GM23338 (cell line): ENCODE measurements around the gene FATE1. TPM values are rescaled to one million over a fixed set of nuclear protein-coding genes. Genes with fewer than 3 reads are reported as not detected.

Experiments
- ATAC-seq: fragments of 200-7000 bp; cut with Tn5 transposase; 3 replicates; pipeline ENCODE4 v1.9.1; 2020
- DNase-seq: peaks from one replicate; pipeline ENCODE4 v3.0.0-alpha.2; 2015; ENCODE audit warnings: low spot score
- H2AFZ ChIP-seq: fragments of 200-600 bp; sonication (generic); 2 replicates; pipeline ENCODE4 v1.8.0; 2016; ENCODE audit warnings: antibody characterized with exemption, mild to moderate bottlenecking, moderate library complexity
- H3F3A ChIP-seq: fragments of 200-600 bp; sonication (generic); replicated peaks from 2 replicates; pipeline ENCODE4 v1.8.0; 2017; ENCODE audit warnings: antibody characterized with exemption, mixed run types, low read depth
- H3K27ac ChIP-seq: fragments of 200-600 bp; sonication (generic); 2 replicates; pipeline ENCODE4 v1.6.1; 2016; ENCODE audit warnings: low read depth
- H3K27me3 ChIP-seq: fragments of 200-600 bp; sonication (generic); 2 replicates; pipeline ENCODE4 v1.8.0; 2016; ENCODE audit warnings: mild to moderate bottlenecking, mixed run types, moderate library complexity; ENCODE audit not compliant: insufficient read depth
- H3K36me3 ChIP-seq: fragments of 200-600 bp; sonication (generic); 2 replicates; pipeline ENCODE4 v1.8.0; 2016; ENCODE audit warnings: mild to moderate bottlenecking; ENCODE audit not compliant: insufficient read depth
- H3K4me1 ChIP-seq: fragments of 200-600 bp; sonication (generic); 2 replicates; pipeline ENCODE4 v1.8.0; 2016; ENCODE audit warnings: mild to moderate bottlenecking, moderate library complexity; ENCODE audit not compliant: insufficient read depth
- H3K4me2 ChIP-seq: fragments of 200-600 bp; sonication (generic); 2 replicates; pipeline ENCODE4 v1.7.1; 2017; ENCODE audit warnings: mixed run types
- H3K4me3 ChIP-seq: fragments of 200-600 bp; sonication (generic); 2 replicates; pipeline ENCODE4 v1.6.1; 2016; ENCODE audit warnings: mixed run types
- H3K79me2 ChIP-seq: fragments of 200-600 bp; sonication (generic); replicated peaks from 2 replicates; pipeline ENCODE4 v1.8.0; 2017; ENCODE audit warnings: mild to moderate bottlenecking; ENCODE audit not compliant: insufficient read depth
- H3K9me2 ChIP-seq: fragments of 200-600 bp; sonication (generic); 2 replicates; pipeline ENCODE4 v1.8.0; 2017; ENCODE audit not compliant: insufficient read depth
- H4K20me1 ChIP-seq: fragments of 200-600 bp; sonication (generic); replicated peaks from 2 replicates; pipeline ENCODE4 v1.8.0; 2017; ENCODE audit warnings: mild to moderate bottlenecking; ENCODE audit not compliant: insufficient read depth
- H3K27ac Mint-ChIP-seq: 2 replicates; pipeline ENCODE4 v1.8.0; 2020; ENCODE audit warnings: inconsistent platforms, mild to moderate bottlenecking, moderate library complexity, mixed read lengths
- H3K27me3 Mint-ChIP-seq: 3 replicates; pipeline ENCODE4 v1.8.0; 2022; ENCODE audit warnings: low read depth, mild to moderate bottlenecking, moderate library complexity, mixed read lengths, inconsistent platforms; ENCODE audit not compliant: insufficient read depth, poor library complexity
- H3K36me3 Mint-ChIP-seq: 3 replicates; pipeline ENCODE4 v1.8.0; 2021; ENCODE audit warnings: low read depth, mild to moderate bottlenecking, inconsistent platforms, moderate library complexity, mixed read lengths
- H3K4me1 Mint-ChIP-seq: 3 replicates; pipeline ENCODE4 v1.8.0; 2020; ENCODE audit warnings: mild to moderate bottlenecking, inconsistent platforms, mixed read lengths
- H3K4me3 Mint-ChIP-seq: 3 replicates; pipeline ENCODE4 v1.8.0; 2021; ENCODE audit warnings: moderate library complexity, mild to moderate bottlenecking, inconsistent platforms, mixed read lengths
- H3K9me3 Mint-ChIP-seq: 3 replicates; pipeline ENCODE4 v1.8.0; 2020; ENCODE audit warnings: moderate library complexity, mild to moderate bottlenecking, inconsistent platforms, mixed read lengths
- EZH2 ChIP-seq: fragments of 200-600 bp; sonication (generic); IDR thresholded peaks from one replicate; pipeline ENCODE4 v1.8.0; 2017; ENCODE audit warnings: antibody characterized with exemption, mild to moderate bottlenecking, low read depth; ENCODE audit not compliant: unreplicated experiment
- EZH2phosphoT487 ChIP-seq: fragments of 200-600 bp; sonication (generic); IDR thresholded peaks from one replicate; pipeline ENCODE4 v1.8.1; 2018; ENCODE audit warnings: antibody characterized with exemption; ENCODE audit not compliant: unreplicated experiment
- NANOG ChIP-seq: IDR thresholded peaks from 2 replicates; pipeline ENCODE4 v1.6.1; 2016; ENCODE audit warnings: antibody characterized with exemption, borderline replicate concordance
- polyA plus RNA-seq: library from polyadenylated mRNA; unstranded; fragments of >200 nt; fragmentation: Nextera tagmentation; extraction: Ambion mirVana; gene quantifications from 2 replicates; pipeline ENCODE4 v1.2.1, GENCODE V29; 2016
- total RNA-seq: library from RNA; depleted of rRNA; stranded (reverse); fragments of >200 nt; shearing (Covaris generic); gene quantifications from 2 replicates; pipeline ENCODE4 v1.2.3, GENCODE V29; 2014
- TF ChIP-seq, protein P1 (sequence below), 2 experiments: fragments of 200-600 bp in 1 of 2; sonication (generic) in 1 of 2; conservative IDR thresholded peaks; 2 replicates each; pipeline versions ENCODE4 v1.5.1 to v1.6.1; 2016 to 2017; ENCODE audit warnings: antibody characterized with exemption in 2 of 2, low read depth in 2 of 2, mild to moderate bottlenecking in 2 of 2, moderate library complexity in 1 of 2
- TF ChIP-seq, protein P2 (sequence below): IDR thresholded peaks from one replicate; pipeline ENCODE4 v1.6.1; 2018; ENCODE audit warnings: antibody characterized with exemption; ENCODE audit not compliant: unreplicated experiment
- TF ChIP-seq, protein P3 (sequence below): fragments of 250-450 bp; sonication (Bioruptor Pico); IDR thresholded peaks from 2 replicates; pipeline ENCODE4 v1.5.0; 2020; ENCODE audit warnings: mild to moderate bottlenecking, moderate library complexity

The FATE1 gene
- total and polyA plus RNA-seq, 2 experiments from 2014 or later = 0.31 TPM; not detected in 1

DNA sequence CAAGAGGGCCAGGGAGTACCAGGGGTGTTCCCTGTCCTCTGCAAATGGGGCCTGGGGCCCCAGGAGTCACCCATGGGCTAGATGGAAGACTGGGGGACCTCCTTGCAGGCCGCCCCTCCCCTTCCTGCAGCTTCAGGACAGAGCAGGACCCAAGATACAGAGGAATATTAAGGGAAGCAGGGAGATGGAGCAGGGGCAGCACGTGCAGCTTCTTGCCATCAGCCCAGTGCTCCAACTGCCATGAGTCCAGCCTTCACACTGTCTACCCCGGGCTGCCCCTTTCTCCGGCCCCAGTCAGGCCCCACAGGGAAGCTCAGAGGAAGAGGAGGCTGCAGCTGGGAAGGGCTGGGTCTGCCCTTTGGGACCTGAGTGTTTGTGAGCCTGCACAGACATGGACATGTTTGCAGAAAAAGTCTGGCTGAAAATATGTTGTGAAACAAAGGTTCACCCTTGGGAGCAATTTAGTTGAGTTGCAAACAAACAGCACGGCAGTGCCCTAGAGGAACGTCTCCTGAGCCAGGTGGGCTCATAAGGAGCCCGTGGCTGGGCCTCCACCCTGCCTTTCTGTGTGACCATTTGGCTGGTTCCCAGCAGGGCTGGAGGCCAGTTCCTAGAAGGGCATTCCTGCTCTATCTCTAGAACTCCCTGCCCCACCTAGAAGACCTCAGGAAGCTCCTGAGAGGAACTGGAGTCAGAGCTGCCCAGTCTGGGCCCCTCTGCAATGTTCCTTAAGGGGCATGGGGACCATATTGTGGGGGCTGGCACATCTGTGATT, 8.9 kb downstream of the FATE1 start:
- no peaks in the 10 kb centered on the region for H3K79me2 ChIP-seq
- no peaks in the 10 kb centered on the region for H3F3A ChIP-seq
- peaks cover 2% of the 10 kb centered on the region for H3K27me3 Mint-ChIP-seq
- ATAC-seq = no peak
- H3K27ac Mint-ChIP-seq = no peak overlapping the region
- H2AFZ ChIP-seq = no peak overlapping the region
- H3K4me3 Mint-ChIP-seq = no peak overlapping the region
- no peaks in the 10 kb centered on the region for H4K20me1 ChIP-seq
- no peak for DNase-seq
- H3K9me3 Mint-ChIP-seq = no peaks in the 10 kb centered on the region; the same call in 2 of the 3 replicates
- H3K27me3 ChIP-seq = no peaks in the 10 kb centered on the region
- no peaks in the 10 kb centered on the region for H3K36me3 ChIP-seq
- H3K36me3 Mint-ChIP-seq = no peaks in the 10 kb centered on the region
- H3K4me1 ChIP-seq = no peaks in the 10 kb centered on the region
- H3K27ac ChIP-seq = no peak overlapping the region
- H3K4me3 ChIP-seq = no peak overlapping the region
- H3K4me2 ChIP-seq = no peak overlapping the region
- peaks cover 7% of the 10 kb centered on the region; the same call in 2 of the 3 replicates for H3K4me1 Mint-ChIP-seq
- TF ChIP-seq, protein P1, sequence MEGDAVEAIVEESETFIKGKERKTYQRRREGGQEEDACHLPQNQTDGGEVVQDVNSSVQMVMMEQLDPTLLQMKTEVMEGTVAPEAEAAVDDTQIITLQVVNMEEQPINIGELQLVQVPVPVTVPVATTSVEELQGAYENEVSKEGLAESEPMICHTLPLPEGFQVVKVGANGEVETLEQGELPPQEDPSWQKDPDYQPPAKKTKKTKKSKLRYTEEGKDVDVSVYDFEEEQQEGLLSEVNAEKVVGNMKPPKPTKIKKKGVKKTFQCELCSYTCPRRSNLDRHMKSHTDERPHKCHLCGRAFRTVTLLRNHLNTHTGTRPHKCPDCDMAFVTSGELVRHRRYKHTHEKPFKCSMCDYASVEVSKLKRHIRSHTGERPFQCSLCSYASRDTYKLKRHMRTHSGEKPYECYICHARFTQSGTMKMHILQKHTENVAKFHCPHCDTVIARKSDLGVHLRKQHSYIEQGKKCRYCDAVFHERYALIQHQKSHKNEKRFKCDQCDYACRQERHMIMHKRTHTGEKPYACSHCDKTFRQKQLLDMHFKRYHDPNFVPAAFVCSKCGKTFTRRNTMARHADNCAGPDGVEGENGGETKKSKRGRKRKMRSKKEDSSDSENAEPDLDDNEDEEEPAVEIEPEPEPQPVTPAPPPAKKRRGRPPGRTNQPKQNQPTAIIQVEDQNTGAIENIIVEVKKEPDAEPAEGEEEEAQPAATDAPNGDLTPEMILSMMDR (conservative IDR thresholded peaks at IDR 0.05; ENCODE audit: low read depth in 2 of 2) = no peak
- TF ChIP-seq, protein P2, sequence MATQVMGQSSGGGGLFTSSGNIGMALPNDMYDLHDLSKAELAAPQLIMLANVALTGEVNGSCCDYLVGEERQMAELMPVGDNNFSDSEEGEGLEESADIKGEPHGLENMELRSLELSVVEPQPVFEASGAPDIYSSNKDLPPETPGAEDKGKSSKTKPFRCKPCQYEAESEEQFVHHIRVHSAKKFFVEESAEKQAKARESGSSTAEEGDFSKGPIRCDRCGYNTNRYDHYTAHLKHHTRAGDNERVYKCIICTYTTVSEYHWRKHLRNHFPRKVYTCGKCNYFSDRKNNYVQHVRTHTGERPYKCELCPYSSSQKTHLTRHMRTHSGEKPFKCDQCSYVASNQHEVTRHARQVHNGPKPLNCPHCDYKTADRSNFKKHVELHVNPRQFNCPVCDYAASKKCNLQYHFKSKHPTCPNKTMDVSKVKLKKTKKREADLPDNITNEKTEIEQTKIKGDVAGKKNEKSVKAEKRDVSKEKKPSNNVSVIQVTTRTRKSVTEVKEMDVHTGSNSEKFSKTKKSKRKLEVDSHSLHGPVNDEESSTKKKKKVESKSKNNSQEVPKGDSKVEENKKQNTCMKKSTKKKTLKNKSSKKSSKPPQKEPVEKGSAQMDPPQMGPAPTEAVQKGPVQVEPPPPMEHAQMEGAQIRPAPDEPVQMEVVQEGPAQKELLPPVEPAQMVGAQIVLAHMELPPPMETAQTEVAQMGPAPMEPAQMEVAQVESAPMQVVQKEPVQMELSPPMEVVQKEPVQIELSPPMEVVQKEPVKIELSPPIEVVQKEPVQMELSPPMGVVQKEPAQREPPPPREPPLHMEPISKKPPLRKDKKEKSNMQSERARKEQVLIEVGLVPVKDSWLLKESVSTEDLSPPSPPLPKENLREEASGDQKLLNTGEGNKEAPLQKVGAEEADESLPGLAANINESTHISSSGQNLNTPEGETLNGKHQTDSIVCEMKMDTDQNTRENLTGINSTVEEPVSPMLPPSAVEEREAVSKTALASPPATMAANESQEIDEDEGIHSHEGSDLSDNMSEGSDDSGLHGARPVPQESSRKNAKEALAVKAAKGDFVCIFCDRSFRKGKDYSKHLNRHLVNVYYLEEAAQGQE = no peak
- TF ChIP-seq, protein P3, sequence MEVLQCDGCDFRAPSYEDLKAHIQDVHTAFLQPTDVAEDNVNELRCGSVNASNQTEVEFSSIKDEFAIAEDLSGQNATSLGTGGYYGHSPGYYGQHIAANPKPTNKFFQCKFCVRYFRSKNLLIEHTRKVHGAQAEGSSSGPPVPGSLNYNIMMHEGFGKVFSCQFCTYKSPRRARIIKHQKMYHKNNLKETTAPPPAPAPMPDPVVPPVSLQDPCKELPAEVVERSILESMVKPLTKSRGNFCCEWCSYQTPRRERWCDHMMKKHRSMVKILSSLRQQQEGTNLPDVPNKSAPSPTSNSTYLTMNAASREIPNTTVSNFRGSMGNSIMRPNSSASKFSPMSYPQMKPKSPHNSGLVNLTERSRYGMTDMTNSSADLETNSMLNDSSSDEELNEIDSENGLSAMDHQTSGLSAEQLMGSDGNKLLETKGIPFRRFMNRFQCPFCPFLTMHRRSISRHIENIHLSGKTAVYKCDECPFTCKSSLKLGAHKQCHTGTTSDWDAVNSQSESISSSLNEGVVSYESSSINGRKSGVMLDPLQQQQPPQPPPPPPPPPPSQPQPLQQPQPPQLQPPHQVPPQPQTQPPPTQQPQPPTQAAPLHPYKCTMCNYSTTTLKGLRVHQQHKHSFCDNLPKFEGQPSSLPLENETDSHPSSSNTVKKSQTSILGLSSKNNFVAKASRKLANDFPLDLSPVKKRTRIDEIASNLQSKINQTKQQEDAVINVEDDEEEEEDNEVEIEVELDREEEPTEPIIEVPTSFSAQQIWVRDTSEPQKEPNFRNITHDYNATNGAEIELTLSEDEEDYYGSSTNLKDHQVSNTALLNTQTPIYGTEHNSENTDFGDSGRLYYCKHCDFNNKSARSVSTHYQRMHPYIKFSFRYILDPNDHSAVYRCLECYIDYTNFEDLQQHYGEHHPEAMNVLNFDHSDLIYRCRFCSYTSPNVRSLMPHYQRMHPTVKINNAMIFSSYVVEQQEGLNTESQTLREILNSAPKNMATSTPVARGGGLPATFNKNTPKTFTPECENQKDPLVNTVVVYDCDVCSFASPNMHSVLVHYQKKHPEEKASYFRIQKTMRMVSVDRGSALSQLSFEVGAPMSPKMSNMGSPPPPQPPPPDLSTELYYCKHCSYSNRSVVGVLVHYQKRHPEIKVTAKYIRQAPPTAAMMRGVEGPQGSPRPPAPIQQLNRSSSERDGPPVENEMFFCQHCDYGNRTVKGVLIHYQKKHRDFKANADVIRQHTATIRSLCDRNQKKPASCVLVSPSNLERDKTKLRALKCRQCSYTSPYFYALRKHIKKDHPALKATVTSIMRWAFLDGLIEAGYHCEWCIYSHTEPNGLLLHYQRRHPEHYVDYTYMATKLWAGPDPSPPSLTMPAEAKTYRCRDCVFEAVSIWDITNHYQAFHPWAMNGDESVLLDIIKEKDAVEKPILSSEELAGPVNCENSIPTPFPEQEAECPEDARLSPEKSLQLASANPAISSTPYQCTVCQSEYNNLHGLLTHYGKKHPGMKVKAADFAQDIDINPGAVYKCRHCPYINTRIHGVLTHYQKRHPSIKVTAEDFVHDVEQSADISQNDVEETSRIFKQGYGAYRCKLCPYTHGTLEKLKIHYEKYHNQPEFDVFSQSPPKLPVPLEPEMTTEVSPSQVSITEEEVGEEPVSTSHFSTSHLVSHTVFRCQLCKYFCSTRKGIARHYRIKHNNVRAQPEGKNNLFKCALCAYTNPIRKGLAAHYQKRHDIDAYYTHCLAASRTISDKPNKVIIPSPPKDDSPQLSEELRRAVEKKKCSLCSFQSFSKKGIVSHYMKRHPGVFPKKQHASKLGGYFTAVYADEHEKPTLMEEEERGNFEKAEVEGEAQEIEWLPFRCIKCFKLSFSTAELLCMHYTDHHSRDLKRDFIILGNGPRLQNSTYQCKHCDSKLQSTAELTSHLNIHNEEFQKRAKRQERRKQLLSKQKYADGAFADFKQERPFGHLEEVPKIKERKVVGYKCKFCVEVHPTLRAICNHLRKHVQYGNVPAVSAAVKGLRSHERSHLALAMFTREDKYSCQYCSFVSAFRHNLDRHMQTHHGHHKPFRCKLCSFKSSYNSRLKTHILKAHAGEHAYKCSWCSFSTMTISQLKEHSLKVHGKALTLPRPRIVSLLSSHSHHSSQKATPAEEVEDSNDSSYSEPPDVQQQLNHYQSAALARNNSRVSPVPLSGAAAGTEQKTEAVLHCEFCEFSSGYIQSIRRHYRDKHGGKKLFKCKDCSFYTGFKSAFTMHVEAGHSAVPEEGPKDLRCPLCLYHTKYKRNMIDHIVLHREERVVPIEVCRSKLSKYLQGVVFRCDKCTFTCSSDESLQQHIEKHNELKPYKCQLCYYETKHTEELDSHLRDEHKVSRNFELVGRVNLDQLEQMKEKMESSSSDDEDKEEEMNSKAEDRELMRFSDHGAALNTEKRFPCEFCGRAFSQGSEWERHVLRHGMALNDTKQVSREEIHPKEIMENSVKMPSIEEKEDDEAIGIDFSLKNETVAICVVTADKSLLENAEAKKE (CRISPR knock-in tag) = no peak
- no peak for TF ChIP-seq EZH2
- no peak for TF ChIP-seq NANOG
- no peak for TF ChIP-seq EZH2phosphoT487
- no peaks in the 10 kb centered on the region for H3K9me2 ChIP-seq
